Neural cell (in vitro differentiated cells): Measurements from ENCODE around the gene AGXT2.

Experiments used
- EP300 ChIP-seq: fragments of 450-650 bp; conservative IDR thresholded peaks from 2 replicates; pipeline ENCODE4 v1.6.1; 2014; ENCODE audit warnings: antibody characterized with exemption, mild to moderate bottlenecking, moderate library complexity; ENCODE audit not compliant: poor library complexity, severe bottlenecking
- EZH2 ChIP-seq: fragments of 200-600, 300-800 bp; shearing (Covaris generic), sonication (generic); IDR thresholded peaks from 2 replicates; pipeline ENCODE4 v1.6.1; 2014; ENCODE audit warnings: antibody characterized with exemption, low read length, borderline replicate concordance, mild to moderate bottlenecking; ENCODE audit not compliant: insufficient read depth, poor library complexity, severe bottlenecking
- POLR2AphosphoS5 ChIP-seq: IDR thresholded peaks from 2 replicates; pipeline ENCODE4 v1.6.1; 2012
- TAF1 ChIP-seq: IDR thresholded peaks from 2 replicates; pipeline ENCODE4 v1.6.1; 2012; ENCODE audit warnings: low read depth
- TF ChIP-seq, protein P1 (sequence below): fragments of 450-650 bp; IDR thresholded peaks from 2 replicates; pipeline ENCODE4 v1.5.1; 2014; ENCODE audit warnings: antibody characterized with exemption, mild to moderate bottlenecking, moderate library complexity; ENCODE audit not compliant: poor library complexity, severe bottlenecking
- TF ChIP-seq, protein P2 (sequence below): IDR thresholded peaks from 2 replicates; pipeline ENCODE4 v1.6.1; 2012; ENCODE audit warnings: borderline replicate concordance

DNA sequence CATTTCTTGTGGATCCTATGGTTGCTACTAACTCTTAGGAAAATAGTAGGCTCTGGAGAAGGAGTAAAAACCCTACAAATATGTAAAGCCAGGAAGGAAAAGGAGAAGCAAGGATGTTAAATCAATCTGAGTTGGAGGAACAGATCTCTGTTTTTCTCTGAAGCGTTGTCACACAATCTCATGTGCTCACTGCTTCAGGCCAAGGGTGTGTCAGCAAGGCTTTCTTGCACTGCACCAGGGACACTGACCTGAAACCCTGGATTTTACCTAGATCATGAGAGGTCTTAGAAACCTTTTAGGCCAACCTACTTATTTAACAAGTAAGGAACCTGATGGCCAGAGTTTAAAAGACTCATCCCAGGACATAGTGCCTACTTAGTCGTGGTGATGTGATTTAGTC lies 12.5 kb upstream of the AGXT2 start:
- no peak for TF ChIP-seq EP300
- TF ChIP-seq, protein P1, sequence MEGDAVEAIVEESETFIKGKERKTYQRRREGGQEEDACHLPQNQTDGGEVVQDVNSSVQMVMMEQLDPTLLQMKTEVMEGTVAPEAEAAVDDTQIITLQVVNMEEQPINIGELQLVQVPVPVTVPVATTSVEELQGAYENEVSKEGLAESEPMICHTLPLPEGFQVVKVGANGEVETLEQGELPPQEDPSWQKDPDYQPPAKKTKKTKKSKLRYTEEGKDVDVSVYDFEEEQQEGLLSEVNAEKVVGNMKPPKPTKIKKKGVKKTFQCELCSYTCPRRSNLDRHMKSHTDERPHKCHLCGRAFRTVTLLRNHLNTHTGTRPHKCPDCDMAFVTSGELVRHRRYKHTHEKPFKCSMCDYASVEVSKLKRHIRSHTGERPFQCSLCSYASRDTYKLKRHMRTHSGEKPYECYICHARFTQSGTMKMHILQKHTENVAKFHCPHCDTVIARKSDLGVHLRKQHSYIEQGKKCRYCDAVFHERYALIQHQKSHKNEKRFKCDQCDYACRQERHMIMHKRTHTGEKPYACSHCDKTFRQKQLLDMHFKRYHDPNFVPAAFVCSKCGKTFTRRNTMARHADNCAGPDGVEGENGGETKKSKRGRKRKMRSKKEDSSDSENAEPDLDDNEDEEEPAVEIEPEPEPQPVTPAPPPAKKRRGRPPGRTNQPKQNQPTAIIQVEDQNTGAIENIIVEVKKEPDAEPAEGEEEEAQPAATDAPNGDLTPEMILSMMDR, result no peak
- no peak for TF ChIP-seq EZH2
- TF ChIP-seq, protein P2, sequence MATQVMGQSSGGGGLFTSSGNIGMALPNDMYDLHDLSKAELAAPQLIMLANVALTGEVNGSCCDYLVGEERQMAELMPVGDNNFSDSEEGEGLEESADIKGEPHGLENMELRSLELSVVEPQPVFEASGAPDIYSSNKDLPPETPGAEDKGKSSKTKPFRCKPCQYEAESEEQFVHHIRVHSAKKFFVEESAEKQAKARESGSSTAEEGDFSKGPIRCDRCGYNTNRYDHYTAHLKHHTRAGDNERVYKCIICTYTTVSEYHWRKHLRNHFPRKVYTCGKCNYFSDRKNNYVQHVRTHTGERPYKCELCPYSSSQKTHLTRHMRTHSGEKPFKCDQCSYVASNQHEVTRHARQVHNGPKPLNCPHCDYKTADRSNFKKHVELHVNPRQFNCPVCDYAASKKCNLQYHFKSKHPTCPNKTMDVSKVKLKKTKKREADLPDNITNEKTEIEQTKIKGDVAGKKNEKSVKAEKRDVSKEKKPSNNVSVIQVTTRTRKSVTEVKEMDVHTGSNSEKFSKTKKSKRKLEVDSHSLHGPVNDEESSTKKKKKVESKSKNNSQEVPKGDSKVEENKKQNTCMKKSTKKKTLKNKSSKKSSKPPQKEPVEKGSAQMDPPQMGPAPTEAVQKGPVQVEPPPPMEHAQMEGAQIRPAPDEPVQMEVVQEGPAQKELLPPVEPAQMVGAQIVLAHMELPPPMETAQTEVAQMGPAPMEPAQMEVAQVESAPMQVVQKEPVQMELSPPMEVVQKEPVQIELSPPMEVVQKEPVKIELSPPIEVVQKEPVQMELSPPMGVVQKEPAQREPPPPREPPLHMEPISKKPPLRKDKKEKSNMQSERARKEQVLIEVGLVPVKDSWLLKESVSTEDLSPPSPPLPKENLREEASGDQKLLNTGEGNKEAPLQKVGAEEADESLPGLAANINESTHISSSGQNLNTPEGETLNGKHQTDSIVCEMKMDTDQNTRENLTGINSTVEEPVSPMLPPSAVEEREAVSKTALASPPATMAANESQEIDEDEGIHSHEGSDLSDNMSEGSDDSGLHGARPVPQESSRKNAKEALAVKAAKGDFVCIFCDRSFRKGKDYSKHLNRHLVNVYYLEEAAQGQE, result no peak
- TF ChIP-seq POLR2AphosphoS5, result no peak
- TF ChIP-seq TAF1, result no peak
